Activated T-helper 2 cell treated with anti-CD3 and anti-CD28 coated beads, Interferon-gamma antibody, Interleukin-2, Interleukin-4, amounts not matched to agents 10 μg/mL and 5 μg/mL and 100 μg/mL, durations not matched to agents 14 hours and 24 hours and 36 hours (primary cell): ENCODE measurements around the gene IZUMO1. TPM values are rescaled to one million over a fixed set of nuclear protein-coding genes. Genes with fewer than 3 reads are reported as not detected.
"Not testable (repeated sequence)": the region's sequence is repeated elsewhere in the genome, so short reads cannot be mapped to it uniquely, and the experiment has no call there.

Experiments used
- DNase-seq: peaks from one replicate; pipeline ENCODE4 v3.0.0; 2021; ENCODE audit warnings: low spot score
- H3K27ac Mint-ChIP-seq: one replicate; pipeline ENCODE4 v1.8.0; 2021; ENCODE audit warnings: mixed read lengths
- H3K27me3 Mint-ChIP-seq: one replicate; pipeline ENCODE4 v1.8.0; 2021; ENCODE audit warnings: low read depth, mixed read lengths
- H3K36me3 Mint-ChIP-seq: one replicate; pipeline ENCODE4 v1.8.0; 2021; ENCODE audit warnings: low read depth, mixed read lengths
- H3K4me1 Mint-ChIP-seq: one replicate; pipeline ENCODE4 v1.8.0; 2021; ENCODE audit warnings: low read depth, mixed read lengths
- H3K4me3 Mint-ChIP-seq: one replicate; pipeline ENCODE4 v1.8.0; 2021; ENCODE audit warnings: low read depth, mild to moderate bottlenecking, moderate library complexity, mixed read lengths
- H3K9me3 Mint-ChIP-seq: one replicate; pipeline ENCODE4 v1.8.0; 2021; ENCODE audit warnings: mixed read lengths
- intact Hi-C: fragments of 100-400 bp; cut with micrococcal nuclease; formaldehyde crosslinking; loops from one replicate; pipeline ENCODE4 v1.15.1; 2023
- total RNA-seq: library from RNA; stranded (reverse); gene quantifications from 2 replicates; pipeline ENCODE4 v1.2.3, GENCODE V29; 2022

Gene IZUMO1
- total RNA-seq, result 0.21 TPM in 1 of 2 replicates, not detected in the other

DNA sequence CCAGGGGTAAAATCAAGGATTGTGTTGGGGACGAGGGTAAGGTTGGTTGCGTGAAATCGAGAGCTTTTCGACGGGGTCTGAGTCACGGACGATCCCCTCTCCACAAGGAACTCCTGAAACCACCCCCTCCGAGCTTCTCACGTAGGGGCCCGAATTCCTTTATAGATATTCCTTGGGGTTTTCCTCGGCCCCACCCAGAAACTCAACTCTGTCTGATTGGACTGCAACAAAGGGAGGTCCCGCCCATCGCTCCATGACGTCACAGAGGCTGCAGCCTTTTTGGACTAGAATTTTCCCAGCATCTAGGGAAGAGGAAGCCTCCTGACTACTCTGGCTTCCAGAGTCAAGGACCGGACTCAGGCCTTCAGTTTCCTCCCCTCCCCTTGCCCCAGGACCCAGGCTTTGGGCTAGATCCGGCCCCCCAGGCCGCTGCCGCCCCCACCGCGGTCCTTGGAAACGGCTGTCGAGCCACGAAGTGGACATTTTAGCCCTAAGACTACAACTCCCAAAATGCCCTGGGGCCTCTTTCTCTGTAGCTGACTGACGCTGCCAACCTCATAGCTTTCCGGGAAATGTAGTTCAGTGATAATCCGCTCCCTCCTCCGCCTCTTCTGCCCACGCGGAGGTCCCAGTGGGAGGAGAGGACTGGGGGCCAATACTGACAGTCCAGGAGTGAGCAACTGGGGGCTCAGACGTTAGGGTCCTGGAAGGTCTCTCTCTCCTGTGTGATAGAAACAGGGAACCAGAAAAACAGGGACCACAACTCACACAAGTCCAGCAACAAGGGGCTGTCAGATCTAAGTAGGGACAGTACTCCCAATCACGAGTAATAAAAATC, at the start of gene IZUMO1:
Gene IZUMO1 (minus strand): TSS at position 172 of the 838 bp plus-strand sequence. CDS start 1,050 bp downstream, outside the sequence.
- Mint-ChIP-seq H3K36me3 (no peaks in the 10 kb centered on the region), H3K4me3 (peak within 1 kb of the TSS; percentile 58), H3K27ac (peak within 1 kb of the TSS; percentile 28), H3K27me3 (peaks cover 5% of the 10 kb centered on the region), H3K9me3 (no peaks in the 10 kb centered on the region), H3K4me1 (peaks cover 13% of the 10 kb centered on the region)
- intact Hi-C loops, result loop anchor here (5.0 kb wide), 1 partner anchor 85 kb away; no protein-coding TSS in a partner anchor
- DNase-seq, result peak; percentile 58

- intact Hi-C loops, result loop anchor here (1.0 to 2.0 kb wide), 3 partner anchors 16 to 169 kb away; partner anchors contain the start of genes BCAT2 and FTL
- no peaks in the 10 kb centered on the region for H3K9me3 Mint-ChIP-seq
Observed at GRCh38 chr19:48795685-48796070, 49.0 kb upstream of the IZUMO1 start.

DNA sequence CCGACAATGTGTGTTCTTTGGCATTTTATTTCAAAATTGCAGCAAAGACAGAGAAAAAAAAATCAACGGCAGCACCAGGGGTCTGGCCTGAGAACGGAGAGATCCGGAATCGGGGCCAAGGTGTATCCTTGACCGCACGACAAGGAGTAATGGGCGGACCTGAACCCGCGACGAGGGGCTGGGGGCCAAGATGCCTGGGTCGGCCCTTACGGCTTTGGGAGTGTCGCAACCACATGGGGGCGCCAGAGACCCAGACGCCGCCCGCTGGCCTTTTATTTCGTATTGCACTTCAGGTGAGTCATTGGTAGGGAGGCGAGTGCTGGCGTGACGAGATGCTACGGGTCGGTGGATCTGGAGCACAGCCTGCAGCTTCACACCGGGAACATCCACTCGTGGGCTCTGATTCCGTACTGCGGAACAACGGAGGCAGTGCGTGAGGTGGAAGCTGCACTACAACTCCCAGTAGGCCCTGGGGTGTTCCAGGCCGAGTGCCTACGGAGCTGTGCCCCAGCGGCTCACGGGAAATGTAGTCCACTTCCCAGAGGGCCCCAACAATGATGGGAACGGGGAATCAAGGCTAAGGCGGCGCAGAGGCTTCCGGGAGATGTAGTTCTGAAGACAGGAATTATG, 48.5 kb upstream of the IZUMO1 start:
- DNase-seq, result peak; percentile 78
- Mint-ChIP-seq H3K4me3 (peak overlapping the region; percentile 86), H3K27me3 (no peaks in the 10 kb centered on the region), H3K36me3 (peaks cover 1% of the 10 kb centered on the region), H3K27ac (peak overlapping the region; percentile 85), H3K4me1 (peaks cover 5% of the 10 kb centered on the region), H3K9me3 (no peaks in the 10 kb centered on the region)
- intact Hi-C loops, result loop anchor here (1.0 to 2.0 kb wide), 3 partner anchors 16 to 170 kb away; partner anchors contain the start of genes BCAT2 and FTL

More at GRCh38 chr19:48795685-48796070, 49.0 kb upstream of the IZUMO1 start:
- Mint-ChIP-seq H3K36me3 (peaks cover 4% of the 10 kb centered on the region), H3K4me3 (peak overlapping the region; percentile 86), H3K27ac (peak overlapping the region; percentile 85), H3K4me1 (peaks cover 5% of the 10 kb centered on the region), H3K27me3 (no peaks in the 10 kb centered on the region)
- no peak for DNase-seq

- peaks cover 5% of the 10 kb centered on the region for H3K4me1 Mint-ChIP-seq
- H3K27me3 Mint-ChIP-seq, result no peaks in the 10 kb centered on the region
- H3K4me3 Mint-ChIP-seq, result peak overlapping the region; percentile 65
- peak overlapping the region; percentile 55 for H3K27ac Mint-ChIP-seq
- DNase-seq, result no peak
- no peaks in the 10 kb centered on the region for H3K36me3 Mint-ChIP-seq
- H3K9me3 Mint-ChIP-seq, result no peaks in the 10 kb centered on the region
- intact Hi-C loops, result loop anchor here (2.0 kb wide), 1 partner anchor 171 kb away; the partner anchor contains the start of gene FTL
Observed at GRCh38 chr19:48794291-48794690, 47.6 kb upstream of the IZUMO1 start.

- intact Hi-C loops, result no loop called here
- Mint-ChIP-seq H3K27ac (no peak overlapping the region), H3K4me1 (peaks cover 5% of the 10 kb centered on the region), H3K4me3 (no peak overlapping the region), H3K36me3 (no peaks in the 10 kb centered on the region), H3K9me3 (no peaks in the 10 kb centered on the region), H3K27me3 (no peaks in the 10 kb centered on the region)
- no peak for DNase-seq
Observed at GRCh38 chr19:48793271-48793670, 46.6 kb upstream of the IZUMO1 start.

DNA sequence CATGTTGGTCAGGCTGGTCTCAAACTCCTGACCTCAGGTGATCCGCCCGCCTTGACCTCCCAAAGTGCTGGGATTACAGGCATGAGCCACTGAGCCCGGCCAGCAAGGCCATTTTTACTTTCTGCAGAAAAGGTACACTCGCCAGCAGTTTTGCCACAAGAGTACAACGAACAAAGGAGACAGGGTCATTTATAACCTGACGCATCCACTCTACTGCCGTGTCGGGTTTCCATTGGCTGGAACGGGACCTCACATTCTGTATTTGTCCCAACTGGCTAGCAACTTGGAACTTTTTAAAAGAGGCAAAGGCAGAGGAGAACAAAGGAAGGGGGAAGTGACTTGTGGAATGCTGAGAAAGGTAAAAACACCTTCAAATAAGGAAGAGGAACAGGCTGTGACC, 40.6 kb upstream of the IZUMO1 start:
- not testable (repeated sequence) for H3K27me3 Mint-ChIP-seq, H3K9me3 Mint-ChIP-seq, H3K4me3 Mint-ChIP-seq, H3K4me1 Mint-ChIP-seq, DNase-seq, H3K27ac Mint-ChIP-seq, H3K36me3 Mint-ChIP-seq
- intact Hi-C loops, result loop anchor here (5.0 kb wide), 1 partner anchor 140 kb away; the partner anchor contains the start of gene CA11

GRCh38 chr19:48786422-48786821, 39.7 kb upstream of the IZUMO1 start:
- intact Hi-C loops, result loop anchor here (5.0 kb wide), 1 partner anchor 139 kb away; the partner anchor contains the start of gene CA11
- H3K4me3 Mint-ChIP-seq, H3K36me3 Mint-ChIP-seq, DNase-seq, H3K9me3 Mint-ChIP-seq, H3K4me1 Mint-ChIP-seq, H3K27ac Mint-ChIP-seq, H3K27me3 Mint-ChIP-seq: not testable (repeated sequence)

DNA sequence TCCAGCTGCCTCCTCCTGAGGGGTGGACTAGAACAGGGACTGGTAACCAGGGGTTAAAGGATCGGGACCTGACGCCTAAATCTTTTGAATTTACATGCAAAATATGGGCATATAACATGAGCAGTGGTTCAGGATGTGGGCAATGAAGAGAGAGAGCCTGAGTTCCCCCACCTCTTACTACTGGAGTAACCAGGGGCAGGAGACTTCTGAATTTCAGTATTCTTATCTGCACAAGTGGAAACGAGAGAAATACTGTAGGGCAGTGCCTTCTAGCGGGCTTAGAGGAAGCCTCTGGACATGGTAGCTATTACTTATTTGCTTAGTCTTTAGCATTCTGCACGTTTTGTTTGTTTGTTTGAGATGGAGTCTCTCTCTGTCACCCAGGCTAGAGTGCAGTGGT, 37.8 kb upstream of the IZUMO1 start:
- no peak overlapping the region for H3K27ac Mint-ChIP-seq
- intact Hi-C loops, result no loop called here
- DNase-seq, result no peak
- no peak overlapping the region for H3K4me3 Mint-ChIP-seq
- no peaks in the 10 kb centered on the region for H3K36me3 Mint-ChIP-seq
- H3K27me3 Mint-ChIP-seq, result peaks cover 3% of the 10 kb centered on the region
- no peaks in the 10 kb centered on the region for H3K9me3 Mint-ChIP-seq
- peaks cover 1% of the 10 kb centered on the region for H3K4me1 Mint-ChIP-seq

DNA sequence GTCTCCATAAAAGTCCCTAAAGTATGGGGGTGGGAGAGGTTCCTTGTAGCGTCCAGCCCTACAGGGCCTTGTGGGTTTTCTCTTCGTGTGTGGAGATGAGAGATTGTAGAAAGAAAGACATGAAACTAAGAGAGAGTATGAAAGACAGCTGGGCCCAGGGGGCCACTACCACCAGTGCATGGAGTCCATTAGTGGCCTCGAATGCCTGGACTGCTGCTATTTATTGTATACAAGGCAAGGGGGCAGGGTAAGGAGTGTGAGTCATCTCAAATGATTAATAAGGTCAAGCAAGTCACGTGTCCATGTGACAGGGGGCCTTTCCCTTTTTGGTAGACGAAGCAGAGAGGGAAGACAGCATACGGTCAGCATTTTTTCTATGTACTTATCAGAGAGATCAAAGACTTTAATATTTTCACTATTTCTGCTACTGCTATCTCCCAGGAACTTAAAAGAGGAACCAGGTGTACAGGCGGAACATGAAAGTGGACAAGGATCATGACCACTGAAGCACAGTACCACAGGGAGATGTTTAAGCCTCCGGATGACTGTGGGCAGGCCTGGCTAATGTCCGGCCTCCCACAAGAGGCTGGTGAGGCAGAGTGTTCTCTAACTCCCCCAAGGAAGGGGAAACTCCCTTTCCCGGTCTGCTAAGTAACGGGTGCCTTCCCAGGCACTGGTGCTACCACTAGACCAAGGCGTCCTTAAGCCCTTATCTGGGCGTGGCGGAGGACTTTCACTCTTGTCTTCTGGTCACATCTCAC, 34.1 kb upstream of the IZUMO1 start:
- H3K27me3 Mint-ChIP-seq, result peaks cover 3% of the 10 kb centered on the region
- intact Hi-C loops, result no loop called here
- H3K36me3 Mint-ChIP-seq, result no peaks in the 10 kb centered on the region
- H3K4me1 Mint-ChIP-seq, result peaks cover 1% of the 10 kb centered on the region
- no peak for DNase-seq
- H3K27ac Mint-ChIP-seq, result no peak overlapping the region
- no peak overlapping the region for H3K4me3 Mint-ChIP-seq
- no peaks in the 10 kb centered on the region for H3K9me3 Mint-ChIP-seq

DNA sequence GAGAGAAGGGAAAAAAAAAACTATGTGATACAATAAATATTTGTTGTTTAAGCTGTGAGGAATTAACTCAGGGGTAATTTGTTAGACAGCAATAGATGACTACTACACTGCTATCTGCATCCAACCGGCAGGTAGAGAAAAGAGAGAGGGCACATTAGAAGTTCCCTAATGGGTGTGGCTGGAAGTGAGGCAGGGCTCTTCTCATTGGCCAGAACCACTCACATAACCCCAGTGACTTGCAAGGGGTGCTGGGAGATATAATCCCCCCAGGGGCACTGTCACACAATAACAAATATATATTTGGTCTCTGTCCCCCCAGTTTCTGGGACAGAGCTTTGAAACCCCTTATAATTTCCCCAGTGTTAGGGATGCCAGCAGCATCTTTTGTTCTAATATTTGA, 32.9 kb upstream of the IZUMO1 start:
- peaks cover 1% of the 10 kb centered on the region for H3K4me1 Mint-ChIP-seq
- no peak overlapping the region for H3K4me3 Mint-ChIP-seq
- intact Hi-C loops, result no loop called here
- no peak overlapping the region for H3K27ac Mint-ChIP-seq
- H3K36me3 Mint-ChIP-seq, result no peaks in the 10 kb centered on the region
- H3K9me3 Mint-ChIP-seq, result no peaks in the 10 kb centered on the region
- peaks cover 3% of the 10 kb centered on the region for H3K27me3 Mint-ChIP-seq
- no peak for DNase-seq

DNA sequence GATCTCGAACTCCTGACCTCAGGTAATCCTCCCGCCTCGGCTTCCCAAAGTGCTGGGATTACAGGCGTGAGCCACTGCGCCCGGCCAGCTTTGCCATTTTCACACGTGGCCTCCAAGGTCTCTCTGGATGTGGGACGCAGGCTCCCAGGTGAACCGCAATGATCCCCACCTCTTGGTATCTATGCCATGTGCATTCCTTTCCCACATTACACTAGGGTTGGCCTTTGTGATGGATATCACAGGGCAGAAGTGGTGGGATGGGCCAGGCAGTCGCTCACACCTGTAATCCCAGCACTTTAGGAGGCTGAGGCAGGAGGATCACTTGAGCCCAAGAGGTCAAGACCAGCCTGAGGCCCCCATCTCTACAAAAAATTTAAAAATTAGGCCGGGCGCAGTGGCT, 31.0 kb upstream of the IZUMO1 start:
- DNase-seq, result no peak
- intact Hi-C loops, result no loop called here
- Mint-ChIP-seq H3K9me3 (no peaks in the 10 kb centered on the region), H3K27ac (no peak overlapping the region), H3K36me3 (no peaks in the 10 kb centered on the region), H3K4me1 (peaks cover 1% of the 10 kb centered on the region), H3K27me3 (peaks cover 4% of the 10 kb centered on the region), H3K4me3 (no peak overlapping the region)

GRCh38 chr19:48777139-48777538, 30.4 kb upstream of the IZUMO1 start:
- Mint-ChIP-seq H3K4me1 (no peaks in the 10 kb centered on the region), H3K4me3 (no peak overlapping the region), H3K9me3 (no peaks in the 10 kb centered on the region), H3K27ac (no peak overlapping the region), H3K27me3 (peaks cover 3% of the 10 kb centered on the region), H3K36me3 (no peaks in the 10 kb centered on the region)
- no peak for DNase-seq
- intact Hi-C loops, result no loop called here
